Duodenal mucosa (tissue), 2 donors: Measurements from ENCODE around the gene FAM228A.

Source experiments
- H3K27ac ChIP-seq: one replicate; pipeline ENCODE4 v1.7.0; 2013; ENCODE audit warnings: low read depth, low read length
- H3K27me3 ChIP-seq, 2 donors: one replicate each; pipeline ENCODE4 v1.7.0; 2013; ENCODE audit warnings: low read length in 2 of 2, control low read depth in 1 of 2; ENCODE audit not compliant: insufficient read depth in 2 of 2, control insufficient read depth in 1 of 2
- H3K36me3 ChIP-seq, 2 donors: one replicate each; pipeline ENCODE4 v1.7.0; 2013; ENCODE audit warnings: low read length in 2 of 2, control low read depth in 1 of 2; ENCODE audit not compliant: insufficient read depth in 2 of 2, control insufficient read depth in 1 of 2
- H3K4me1 ChIP-seq, 2 donors: one replicate each; pipeline ENCODE4 v1.7.0; 2013; ENCODE audit warnings: low read length in 2 of 2, control low read depth in 1 of 2; ENCODE audit not compliant: insufficient read depth in 2 of 2, control insufficient read depth in 1 of 2
- H3K4me3 ChIP-seq, 2 donors: one replicate each; pipeline ENCODE4 v1.7.0; 2013; ENCODE audit warnings: low read length in 2 of 2, low read depth in 1 of 2
- H3K9ac ChIP-seq, 2 donors: one replicate each; pipeline ENCODE4 v1.7.0; 2013; ENCODE audit warnings: low read length in 2 of 2, low read depth in 1 of 2
- H3K9me3 ChIP-seq, 2 donors: one replicate each; pipeline ENCODE4 v1.7.0; 2013; ENCODE audit warnings: low read length in 2 of 2, control low read depth in 1 of 2; ENCODE audit not compliant: control insufficient read depth in 1 of 2

Gene FAM228A

DNA sequence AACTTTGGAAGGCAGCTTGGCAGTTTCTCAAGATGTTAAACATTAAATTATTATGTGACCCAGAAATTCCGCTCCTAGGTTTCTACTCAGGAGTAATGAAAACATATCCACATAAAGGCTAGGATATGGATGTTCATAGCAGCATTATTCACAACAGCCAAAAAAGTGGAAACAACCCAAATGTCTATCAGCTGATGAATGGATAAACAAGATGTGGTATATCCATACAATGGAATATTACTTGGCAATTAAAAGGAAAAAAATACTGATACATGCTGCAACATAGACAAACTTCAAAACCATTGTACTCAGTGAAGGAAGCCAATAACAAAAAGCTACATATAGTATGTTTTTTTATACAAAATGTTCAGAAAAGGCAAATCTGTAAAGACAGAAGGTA lies 12.4 kb upstream of the FAM228A start:
- Histone ChIP-seq H3K9ac (no peak overlapping the region), H3K36me3 (no peaks in the 10 kb centered on the region), H3K4me1 (no peaks in the 10 kb centered on the region), H3K4me3 (no peak overlapping the region), H3K27ac (no peak overlapping the region), H3K9me3 (peaks cover 0 to 3% of the 10 kb centered on the region in 2 donors), H3K27me3 (no peaks in the 10 kb centered on the region)

DNA sequence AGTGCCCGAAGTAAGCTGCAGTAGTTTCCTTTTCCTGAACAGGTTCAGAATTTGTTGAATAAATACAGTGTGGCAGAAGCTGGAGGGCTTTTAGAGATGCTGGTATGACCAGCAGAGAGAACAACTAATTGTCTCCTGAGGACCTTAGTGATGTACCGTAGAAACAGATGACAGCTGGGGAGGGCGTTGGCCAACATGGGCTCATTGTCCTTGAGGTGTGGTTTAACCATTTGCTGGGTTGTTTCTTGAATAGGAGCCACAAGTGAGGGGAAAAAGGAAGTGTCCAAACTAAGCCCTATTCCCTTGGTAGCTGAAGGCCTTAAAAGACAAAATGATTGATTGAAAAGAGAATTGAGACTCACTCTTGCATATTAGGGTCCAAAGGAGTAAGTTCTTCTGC lies 11.7 kb upstream of the FAM228A start:
- Histone ChIP-seq H3K4me3 (no peak overlapping the region), H3K9me3 (peaks cover 0 to 3% of the 10 kb centered on the region in 2 donors), H3K9ac (no peak overlapping the region), H3K27me3 (no peaks in the 10 kb centered on the region), H3K36me3 (no peaks in the 10 kb centered on the region), H3K27ac (no peak overlapping the region), H3K4me1 (no peaks in the 10 kb centered on the region)

DNA sequence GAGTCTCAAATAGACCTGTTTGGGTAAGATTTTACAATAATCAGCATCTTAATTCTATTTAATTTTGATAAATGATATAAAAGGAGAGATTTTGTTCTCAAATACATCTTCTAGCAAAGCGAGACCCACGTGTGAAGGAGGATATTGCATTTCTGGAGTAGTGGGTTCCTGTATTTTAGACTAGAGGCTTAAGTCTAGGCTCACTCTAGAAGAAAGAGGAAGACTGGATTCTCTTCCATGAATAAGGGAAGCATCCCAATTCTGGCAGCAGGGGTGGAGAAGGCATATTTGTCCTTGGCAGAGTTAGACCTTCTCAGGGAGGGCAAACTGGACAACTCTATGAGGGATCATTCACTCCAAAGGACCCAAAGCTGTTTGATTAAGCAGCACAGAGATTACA lies 11.3 kb upstream of the FAM228A start:
- no peaks in the 10 kb centered on the region for H3K27me3 ChIP-seq
- H3K9ac ChIP-seq, result no peak overlapping the region
- H3K4me1 ChIP-seq, result no peaks in the 10 kb centered on the region

GRCh38 chr2:24164416-24164973 lies 10.4 kb upstream of the FAM228A start:
- no peak overlapping the region for H3K9ac ChIP-seq

More for the DNA sequence above, 11.3 kb upstream of the FAM228A start:
- peaks cover 0 to 3% of the 10 kb centered on the region in 2 donors for H3K9me3 ChIP-seq
- no peaks in the 10 kb centered on the region for H3K36me3 ChIP-seq
- no peak overlapping the region for H3K4me3 ChIP-seq
- H3K27ac ChIP-seq, result no peak overlapping the region

DNA sequence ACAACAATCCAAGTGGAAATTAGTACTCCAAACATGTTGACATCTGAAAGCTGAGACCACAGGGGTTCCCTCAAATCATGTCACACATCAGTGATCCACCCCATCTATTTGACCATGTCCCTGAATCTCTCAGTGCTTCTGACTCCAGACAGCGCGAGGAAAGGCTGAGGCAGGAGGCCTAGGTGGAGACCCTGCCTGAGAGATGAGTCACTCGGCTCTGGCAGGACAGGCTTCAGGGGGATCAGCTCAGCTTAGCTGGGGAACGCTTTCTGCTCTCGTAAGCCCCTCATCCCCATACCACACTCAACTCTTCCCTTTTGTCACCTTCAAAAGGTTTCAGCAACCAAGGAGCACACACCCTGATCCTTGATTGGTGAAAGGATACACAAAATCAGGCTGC lies 5.8 kb upstream of the FAM228A start:
- H3K4me1 ChIP-seq, result no peaks in the 10 kb centered on the region
- H3K9me3 ChIP-seq, result no peaks in the 10 kb centered on the region
- no peaks in the 10 kb centered on the region for H3K27me3 ChIP-seq
- H3K27ac ChIP-seq, result no peak overlapping the region
- H3K9ac ChIP-seq, result no peak overlapping the region
- H3K36me3 ChIP-seq, result no peaks in the 10 kb centered on the region
- H3K4me3 ChIP-seq, result no peak overlapping the region

More at GRCh38 chr2:24164416-24164973, 10.4 kb upstream of the FAM228A start:
- Histone ChIP-seq H3K9me3 (peaks cover 0 to 3% of the 10 kb centered on the region in 2 donors), H3K27ac (no peak overlapping the region), H3K27me3 (no peaks in the 10 kb centered on the region), H3K36me3 (no peaks in the 10 kb centered on the region), H3K4me1 (no peaks in the 10 kb centered on the region), H3K4me3 (no peak overlapping the region)

DNA sequence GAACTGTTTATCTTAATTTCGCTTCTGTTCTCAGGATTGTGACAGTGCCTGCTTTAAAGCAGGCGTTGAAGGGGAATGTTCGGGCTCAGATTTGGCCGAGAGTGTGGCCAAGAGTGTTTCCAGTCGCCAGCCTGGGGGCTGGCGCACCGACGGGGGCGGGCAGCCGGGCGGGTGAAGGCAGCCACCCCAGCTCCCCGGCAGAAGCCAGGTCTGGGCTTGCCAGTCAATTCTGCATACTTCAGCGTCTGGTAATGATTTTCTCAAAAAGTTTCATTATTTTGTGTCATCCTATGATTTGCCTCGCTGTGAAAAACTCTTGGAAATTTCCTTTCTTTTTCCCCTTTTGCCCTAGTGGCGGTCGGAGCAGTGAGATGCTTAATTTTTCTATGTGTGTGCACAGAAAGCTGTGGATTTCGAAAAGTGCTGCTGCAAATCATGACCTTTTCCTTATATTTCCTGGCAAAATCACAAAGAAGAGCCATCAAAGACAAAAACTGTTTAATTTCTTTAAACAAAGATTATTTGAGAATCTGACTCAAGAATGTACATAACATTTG lies 856 bp downstream of the FAM228A start:
- Histone ChIP-seq H3K27me3 (no peaks in the 10 kb centered on the region), H3K9ac (no peak overlapping the region), H3K27ac (no peak overlapping the region), H3K4me1 (no peaks in the 10 kb centered on the region), H3K4me3 (no peak overlapping the region), H3K36me3 (no peaks in the 10 kb centered on the region), H3K9me3 (no peaks in the 10 kb centered on the region)

- H3K9me3 ChIP-seq, result no peaks in the 10 kb centered on the region
- H3K9ac ChIP-seq, result no peak overlapping the region
- no peaks in the 10 kb centered on the region for H3K36me3 ChIP-seq
- H3K4me1 ChIP-seq, result no peaks in the 10 kb centered on the region
- H3K27ac ChIP-seq, result no peak overlapping the region
- H3K27me3 ChIP-seq, result no peaks in the 10 kb centered on the region
- no peak overlapping the region for H3K4me3 ChIP-seq
These were observed 1.5 kb downstream of the FAM228A start for GRCh38 chr2:24176326-24176725.

DNA sequence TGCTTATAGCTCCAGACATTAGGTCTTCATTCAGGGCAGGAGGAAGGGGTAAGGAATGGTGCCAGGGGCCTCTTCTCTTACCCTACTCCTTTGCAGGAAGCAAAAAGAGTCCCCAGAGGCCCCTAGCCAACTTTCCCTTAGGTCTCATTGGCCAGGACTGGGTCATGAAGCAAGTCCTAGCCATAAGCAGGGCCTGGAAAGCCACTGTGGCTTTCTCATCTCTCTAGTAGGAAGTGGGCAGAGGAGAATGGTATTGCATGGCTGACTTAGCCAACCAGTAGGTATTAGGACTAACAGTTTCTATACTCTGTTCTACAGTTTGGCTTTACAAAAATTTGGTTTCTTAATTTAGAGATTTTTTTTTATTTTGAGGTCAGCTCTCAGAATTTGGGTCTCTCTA lies 4.8 kb downstream of the FAM228A start:
- no peak overlapping the region for H3K9ac ChIP-seq
- no peaks in the 10 kb centered on the region for H3K9me3 ChIP-seq
- H3K27ac ChIP-seq, result no peak overlapping the region
- no peaks in the 10 kb centered on the region for H3K4me1 ChIP-seq
- H3K27me3 ChIP-seq, result no peaks in the 10 kb centered on the region
- H3K36me3 ChIP-seq, result no peaks in the 10 kb centered on the region
- no peak overlapping the region for H3K4me3 ChIP-seq

- Histone ChIP-seq H3K4me3 (no peak overlapping the region), H3K4me1 (no peaks in the 10 kb centered on the region), H3K9me3 (no peaks in the 10 kb centered on the region), H3K9ac (no peak overlapping the region), H3K36me3 (no peaks in the 10 kb centered on the region), H3K27me3 (no peaks in the 10 kb centered on the region), H3K27ac (no peak overlapping the region)
These were observed 7.0 kb downstream of the FAM228A start for GRCh38 chr2:24181849-24182248.

GRCh38 chr2:24182507-24182906 lies 7.7 kb downstream of the FAM228A start:
- Histone ChIP-seq H3K36me3 (no peaks in the 10 kb centered on the region), H3K27me3 (no peaks in the 10 kb centered on the region), H3K4me1 (no peaks in the 10 kb centered on the region), H3K9me3 (no peaks in the 10 kb centered on the region), H3K27ac (no peak overlapping the region), H3K9ac (no peak overlapping the region), H3K4me3 (no peak overlapping the region)
